HepG2 (cell line): ENCODE results near the gene PLCL2. TPM values are rescaled to one million over a fixed set of nuclear protein-coding genes. Genes with fewer than 3 reads are reported as not detected.

Experiments used
- ATAC-seq: fragments of 200-7000 bp; cut with Tn5 transposase; 3 replicates; pipeline ENCODE4 v1.9.1; 2020; ENCODE audit warnings: mild to moderate bottlenecking, moderate library complexity
- BruUV-seq: library from RNA; stranded (reverse); fragments of 400-500 nt; replicated peaks from 2 replicates; lab custom pipeline; 2021; lab: Mats Ljungman, UMichigan
- CTCF ChIA-PET: fragments of 300-600 bp; formaldehyde crosslinking; extraction: SDS; loops from one replicate; lab custom pipeline; 2021; ENCODE audit warnings: low total read pairs, inconsistent platforms, low intra/inter-chr PET ratio; lab: Yijun Ruan, JAX
- POLR2A ChIA-PET: fragments of 350-600 bp; sonication (Branson Sonifier 250); formaldehyde crosslinking; loops from one replicate; lab custom pipeline; 2020; ENCODE audit warnings: antibody characterized with exemption, inconsistent platforms; lab: Yijun Ruan, JAX
- DNase-seq: peaks from one replicate; pipeline ENCODE4 v3.0.0-alpha.2; 2015; ENCODE audit warnings: low spot score
- FAIRE-seq: peaks from 3 replicates; lab custom pipeline; 2011; peaks lifted over from hg19 to GRCh38; lab: Jason Lieb, UNC
- H2AFZ ChIP-seq: one replicate; pipeline ENCODE4 v1.6.1; 2011; ENCODE audit warnings: low read length, inconsistent platforms
- H3K27ac ChIP-seq: fragments of 300-600 bp; 3 replicates; pipeline ENCODE4 v1.8.0; 2011; ENCODE audit warnings: mixed run types, mild to moderate bottlenecking, mixed read lengths, low read length, inconsistent platforms; ENCODE audit not compliant: insufficient read depth; ENCODE audit errors: extremely low read length
- H3K27me3 ChIP-seq, 2 experiments: fragments of 200-600 bp in 1 of 2; 2 replicates in 1 of 2; 3 replicates in 1 of 2; pipeline versions ENCODE4 v1.6.0 to v1.8.0; 2011; ENCODE audit warnings: low read length in 2 of 2, mild to moderate bottlenecking in 2 of 2, moderate library complexity in 2 of 2, inconsistent platforms in 1 of 2; ENCODE audit not compliant: insufficient read depth in 2 of 2, control insufficient read depth in 1 of 2
- H3K36me3 ChIP-seq, 2 experiments: fragments of 200-600 bp in 1 of 2; replicated peaks in 1 of 2; 2 replicates in 1 of 2; 3 replicates in 1 of 2; pipeline versions ENCODE4 v1.5.1 to v1.8.0; 2011; ENCODE audit warnings: low read length in 2 of 2, inconsistent platforms in 1 of 2; ENCODE audit not compliant: insufficient read depth in 2 of 2, control insufficient read depth in 1 of 2
- H3K4me1 ChIP-seq: 2 replicates; pipeline ENCODE4 v1.5.1; 2012; ENCODE audit warnings: low read length, inconsistent platforms; ENCODE audit not compliant: insufficient read depth
- H3K4me2 ChIP-seq: 2 replicates; pipeline ENCODE4 v1.6.0; 2011; ENCODE audit warnings: low read depth, low read length, inconsistent platforms
- H3K4me3 ChIP-seq, 3 experiments: fragments of 200-600 bp in 1 of 3; sonication (generic), shearing (Covaris generic) in 1 of 3; replicated peaks in 1 of 3; 2 replicates each; pipeline ENCODE4 v1.5.1; 2011 to 2016; ENCODE audit warnings: low read length in 3 of 3, inconsistent platforms in 2 of 3, low read depth in 2 of 3, mild to moderate bottlenecking in 2 of 3, control low read depth in 1 of 3, mixed read lengths in 1 of 3; ENCODE audit not compliant: insufficient read depth in 1 of 3
- H3K79me2 ChIP-seq: one replicate; pipeline ENCODE4 v1.6.1; 2011; ENCODE audit warnings: low read length, inconsistent platforms; ENCODE audit not compliant: insufficient read depth
- H3K9ac ChIP-seq: 2 replicates; pipeline ENCODE4 v1.6.0; 2011; ENCODE audit warnings: mild to moderate bottlenecking, low read depth, low read length, inconsistent platforms; ENCODE audit not compliant: insufficient read depth
- H3K9me3 ChIP-seq: 2 replicates; pipeline ENCODE4 v1.5.1; 2012; ENCODE audit warnings: mild to moderate bottlenecking, low read length
- H4K20me1 ChIP-seq: 2 replicates; pipeline ENCODE4 v1.6.0; 2011; ENCODE audit warnings: inconsistent platforms, mild to moderate bottlenecking, low read length, moderate library complexity; ENCODE audit not compliant: insufficient read depth
- RFX5 ChIP-seq: IDR thresholded peaks from 2 replicates; pipeline ENCODE4 v1.6.1; 2011; ENCODE audit warnings: low read depth, low read length, improper control_type of control experiment
- ZNF282 ChIP-seq: fragments of 450-650 bp; IDR thresholded peaks from 2 replicates; pipeline ENCODE4 v1.6.1; 2018; ENCODE audit not compliant: partially characterized antibody
- ZNF547 ChIP-seq: sonication (generic); formaldehyde crosslinking; IDR thresholded peaks from 2 replicates; pipeline ENCODE4 v1.5.1; 2020; ENCODE audit warnings: mild to moderate bottlenecking, missing genetic modification reagents
- WGBS: methylation state at CpG from one replicate; pipeline ENCODE4 v1.1.6; 2017; ENCODE audit warnings: low lambda C conversion rate; 5-methylcytosine and 5-hydroxymethylcytosine counted together
- in situ Hi-C: cut with HindIII; loops from 2 replicates; pipeline ENCODE4 v1.10.0; 2017; ENCODE audit warnings: low pct_unique_long_range_greater_than_20kb; ENCODE audit not compliant: extremely low pct_ligation_motif_present
- intact Hi-C: fragments of 100-400 bp; cut with micrococcal nuclease; formaldehyde crosslinking; loops from one replicate; pipeline ENCODE4 v1.10.0; 2022; ENCODE audit not compliant: unreplicated experiment
- polyA plus RNA-seq, 8 experiments: library from polyadenylated mRNA; depleted of rRNA in 3 of 8; stranded (reverse) in 7 of 8; unstranded in 1 of 8; fragments of >200 nt; fragmentation: Illumina TruSeq in 4 of 8; extraction: Trizol in 4 of 8; gene quantifications; 2 replicates each; pipeline versions ENCODE4 v1.2.1 to v1.2.3, GENCODE V29; 2011 to 2016; ENCODE audit warnings: low read depth in 4 of 8, missing spikeins in 1 of 8, mixed read lengths in 1 of 8; ENCODE audit not compliant: insufficient read depth in 1 of 8
- total RNA-seq, 5 experiments: library from RNA; depleted of rRNA; stranded (reverse); fragments of >200 nt; fragmentation: Illumina TruSeq; extraction: Trizol; gene quantifications; 2 replicates each; pipeline ENCODE4 v1.2.3, GENCODE V29; 2016; ENCODE audit warnings: low read depth in 1 of 5

PLCL2 gene
- total and polyA plus RNA-seq, 2 of the 13 experiments (the other 11 are each of a cell fraction or from before 2014, with no cell fraction given) = not detected

GRCh38 chr3:16936676-16937230, 52.0 kb downstream of the PLCL2 start:
- no peak for FAIRE-seq
- DNase-seq = no peak
- no peak for TF ChIP-seq RFX5
- H2AFZ ChIP-seq = no peak overlapping the region
- CTCF ChIA-PET = no interaction called here
- in situ Hi-C loops = no loop called here
- H3K4me2 ChIP-seq = no peak overlapping the region
- no peak for ATAC-seq
- H3K4me1 ChIP-seq = no peaks in the 10 kb centered on the region
- H3K27ac ChIP-seq = no peak overlapping the region
- H4K20me1 ChIP-seq = no peaks in the 10 kb centered on the region
- POLR2A ChIA-PET = no interaction called here
- H3K9ac ChIP-seq = no peak overlapping the region
- no peaks in the 10 kb centered on the region for H3K79me2 ChIP-seq
- WGBS = 21% methylated on average over 7 of the region's 7 CpGs
- H3K9me3 ChIP-seq = no peaks in the 10 kb centered on the region
- intact Hi-C loops = no loop called here
- no TSS peak for BruUV-seq
- peaks cover 0 to 21% of the 10 kb centered on the region in 2 experiments; a peak in 3 of 5 replicates for H3K27me3 ChIP-seq
- H3K4me3 ChIP-seq = no peak overlapping the region
- no peaks in the 10 kb centered on the region for H3K36me3 ChIP-seq

- POLR2A ChIA-PET = no interaction called here
- DNase-seq (no peak), ATAC-seq (no peak), FAIRE-seq (no peak)
- BruUV-seq = no TSS peak
- in situ Hi-C loops = no loop called here
- Histone ChIP-seq H3K4me3 (no peak overlapping the region), H3K27me3 (peaks cover 0 to 21% of the 10 kb centered on the region in 2 experiments; a peak in 3 of 5 replicates), H3K9me3 (no peaks in the 10 kb centered on the region), H3K4me2 (no peak overlapping the region), H4K20me1 (no peaks in the 10 kb centered on the region), H3K27ac (no peak overlapping the region), H3K36me3 (no peaks in the 10 kb centered on the region), H3K9ac (no peak overlapping the region), H3K4me1 (no peaks in the 10 kb centered on the region), H2AFZ (no peak overlapping the region)
- 22% methylated on average over 6 of the region's 6 CpGs for WGBS
- CTCF ChIA-PET = no interaction called here
- intact Hi-C loops = no loop called here
- no peak for TF ChIP-seq ZNF282
- no peak for TF ChIP-seq ZNF547 (CRISPR knock-in tag)
- TF ChIP-seq, all 625 proteins: peak for 0
- no peaks in the 10 kb centered on the region for H3K79me2 ChIP-seq
Observed at GRCh38 chr3:16937326-16937845, 52.6 kb downstream of the PLCL2 start.
